GM12874 (cell line): ENCODE data around the gene OR2T35.

Experiments
- CTCF ChIP-seq: IDR thresholded peaks from 2 replicates; pipeline ENCODE4 v1.5.1; 2011; ENCODE audit warnings: low read depth, mild to moderate bottlenecking, control low read depth, low read length, moderate library complexity; ENCODE audit not compliant: insufficient read depth

OR2T35 gene

GRCh38 chr1:248621770-248622169 is 23.3 kb downstream of the OR2T35 start:
- no peak for TF ChIP-seq CTCF

GRCh38 chr1:248618878-248619277 is 26.2 kb downstream of the OR2T35 start:
- peak; percentile 52; the same call in 1 of the 2 replicates for TF ChIP-seq CTCF

- TF ChIP-seq CTCF: no peak
Measured at GRCh38 chr1:248618119-248618518, 27.0 kb downstream of the OR2T35 start.

- no peak for TF ChIP-seq CTCF
Measured at GRCh38 chr1:248613742-248614141, 31.3 kb downstream of the OR2T35 start.

GRCh38 chr1:248611883-248612414 is 33.1 kb downstream of the OR2T35 start:
- no peak for TF ChIP-seq CTCF

GRCh38 chr1:248610301-248610700 is 34.8 kb downstream of the OR2T35 start:
- TF ChIP-seq CTCF: no peak

GRCh38 chr1:248599396-248599795 is 45.7 kb downstream of the OR2T35 start:
- TF ChIP-seq CTCF: no peak
